ENCODE measurements around the gene AXIN2. TPM values are rescaled to one million over a fixed set of nuclear protein-coding genes. Genes with fewer than 3 reads are reported as not detected.

Gene AXIN2
- polyA plus RNA-seq (2013, experiment 1 of 2), result 32.4 TPM
- 26.7 TPM for polyA plus RNA-seq (2013, experiment 2 of 2)

GRCh38 chr17:65561452-65562205 is at the start of gene AXIN2:
Gene AXIN2 (minus strand): TSS chr17:65561648. CDS start chr17:65558620, 3,028 bp downstream.
- Histone ChIP-seq H3K9me3 (ENCODE audit: control insufficient read depth, low read length) (no peaks in the 10 kb centered on the region), H3K36me3 (ENCODE audit: control insufficient read depth, insufficient read depth, low read length) (peaks cover 12% of the 10 kb centered on the region), H3K4me3 (ENCODE audit: extremely low read depth, insufficient read depth, low read length, poor library complexity, severe bottlenecking) (peak within 1 kb of the TSS; percentile 90), H3K27ac (ENCODE audit: low read depth, low read length, severe bottlenecking) (peak within 1 kb of the TSS; percentile 99), H3K4me1 (ENCODE audit: control insufficient read depth, insufficient read depth, low read length, poor library complexity, severe bottlenecking) (peaks cover 15% of the 10 kb centered on the region)
- WGBS, 2 experiments (ENCODE audit: insufficient coverage in 2 of 2), result 0 to 3% methylated on average over 25 to 34 of the region's 65 CpGs

- Histone ChIP-seq H3K9me3 (ENCODE audit: control insufficient read depth, low read length) (no peaks in the 10 kb centered on the region), H3K4me3 (ENCODE audit: extremely low read depth, insufficient read depth, low read length, poor library complexity, severe bottlenecking) (no peak overlapping the region), H3K4me1 (ENCODE audit: control insufficient read depth, insufficient read depth, low read length, poor library complexity, severe bottlenecking) (no peaks in the 10 kb centered on the region), H3K27ac (ENCODE audit: low read depth, low read length, severe bottlenecking) (no peak overlapping the region), H3K36me3 (ENCODE audit: control insufficient read depth, insufficient read depth, low read length) (no peaks in the 10 kb centered on the region)
- WGBS, 2 experiments (ENCODE audit: insufficient coverage in 2 of 2), result 100% methylated on average over 1 of the region's 2 CpGs
These were observed 48.3 kb upstream of the AXIN2 start for GRCh38 chr17:65609749-65610148.

- Histone ChIP-seq H3K36me3 (ENCODE audit: control insufficient read depth, insufficient read depth, low read length) (no peaks in the 10 kb centered on the region), H3K27ac (ENCODE audit: low read depth, low read length, severe bottlenecking) (no peak overlapping the region), H3K4me1 (ENCODE audit: control insufficient read depth, insufficient read depth, low read length, poor library complexity, severe bottlenecking) (no peaks in the 10 kb centered on the region), H3K9me3 (ENCODE audit: control insufficient read depth, low read length) (no peaks in the 10 kb centered on the region), H3K4me3 (ENCODE audit: extremely low read depth, insufficient read depth, low read length, poor library complexity, severe bottlenecking) (no peak overlapping the region)
- WGBS, 2 experiments (ENCODE audit: insufficient coverage in 2 of 2), result 94 to 100% methylated on average over 2 of the region's 2 CpGs
These were observed 47.8 kb upstream of the AXIN2 start for GRCh38 chr17:65609286-65609685.

- 51 to 87% methylated on average over 2 of the region's 4 CpGs for WGBS, 2 experiments (ENCODE audit: insufficient coverage in 2 of 2)
- no peak overlapping the region for H3K4me3 ChIP-seq (ENCODE audit: extremely low read depth, insufficient read depth, low read length, poor library complexity, severe bottlenecking)
- no peaks in the 10 kb centered on the region for H3K9me3 ChIP-seq (ENCODE audit: control insufficient read depth, low read length)
- H3K36me3 ChIP-seq (ENCODE audit: control insufficient read depth, insufficient read depth, low read length), result no peaks in the 10 kb centered on the region
- no peaks in the 10 kb centered on the region for H3K4me1 ChIP-seq (ENCODE audit: control insufficient read depth, insufficient read depth, low read length, poor library complexity, severe bottlenecking)
- H3K27ac ChIP-seq (ENCODE audit: low read depth, low read length, severe bottlenecking), result no peak overlapping the region
These were observed 42.6 kb upstream of the AXIN2 start for GRCh38 chr17:65604070-65604469.

- Histone ChIP-seq H3K27ac (ENCODE audit: low read depth, low read length, severe bottlenecking) (no peak overlapping the region), H3K9me3 (ENCODE audit: control insufficient read depth, low read length) (no peaks in the 10 kb centered on the region), H3K36me3 (ENCODE audit: control insufficient read depth, insufficient read depth, low read length) (no peaks in the 10 kb centered on the region), H3K4me1 (ENCODE audit: control insufficient read depth, insufficient read depth, low read length, poor library complexity, severe bottlenecking) (no peaks in the 10 kb centered on the region), H3K4me3 (ENCODE audit: extremely low read depth, insufficient read depth, low read length, poor library complexity, severe bottlenecking) (no peak overlapping the region)
- WGBS, 2 experiments (ENCODE audit: insufficient coverage in 2 of 2), result 100% methylated on average over 1 of the region's 2 CpGs; no CpG with 5 or more reads in 1 of the 2 experiments
These were observed 40.4 kb upstream of the AXIN2 start for GRCh38 chr17:65601881-65602280.

- no peak overlapping the region for H3K27ac ChIP-seq (ENCODE audit: low read depth, low read length, severe bottlenecking)
- H3K4me3 ChIP-seq (ENCODE audit: extremely low read depth, insufficient read depth, low read length, poor library complexity, severe bottlenecking), result no peak overlapping the region
- H3K4me1 ChIP-seq (ENCODE audit: control insufficient read depth, insufficient read depth, low read length, poor library complexity, severe bottlenecking), result no peaks in the 10 kb centered on the region
- H3K9me3 ChIP-seq (ENCODE audit: control insufficient read depth, low read length), result no peaks in the 10 kb centered on the region
- WGBS, 2 experiments (ENCODE audit: insufficient coverage in 2 of 2), result 43 to 71% methylated on average over 1 of the region's 1 CpG
- H3K36me3 ChIP-seq (ENCODE audit: control insufficient read depth, insufficient read depth, low read length), result no peaks in the 10 kb centered on the region
These were observed 39.7 kb upstream of the AXIN2 start for GRCh38 chr17:65601145-65601544.

GRCh38 chr17:65600518-65600917 is 39.1 kb upstream of the AXIN2 start:
- Histone ChIP-seq H3K4me3 (ENCODE audit: extremely low read depth, insufficient read depth, low read length, poor library complexity, severe bottlenecking) (no peak overlapping the region), H3K36me3 (ENCODE audit: control insufficient read depth, insufficient read depth, low read length) (no peaks in the 10 kb centered on the region), H3K27ac (ENCODE audit: low read depth, low read length, severe bottlenecking) (no peak overlapping the region), H3K4me1 (ENCODE audit: control insufficient read depth, insufficient read depth, low read length, poor library complexity, severe bottlenecking) (no peaks in the 10 kb centered on the region), H3K9me3 (ENCODE audit: control insufficient read depth, low read length) (no peaks in the 10 kb centered on the region)
- no CpG with 5 or more reads among the region's 1 CpG for WGBS, 2 experiments (ENCODE audit: insufficient coverage in 2 of 2)

GRCh38 chr17:65599650-65600049 is 38.2 kb upstream of the AXIN2 start:
- no peak overlapping the region for H3K27ac ChIP-seq (ENCODE audit: low read depth, low read length, severe bottlenecking)
- 63 to 86% methylated on average over 2 of the region's 5 CpGs for WGBS, 2 experiments (ENCODE audit: insufficient coverage in 2 of 2)

GRCh38 chr17:65598746-65599145 is 37.3 kb upstream of the AXIN2 start:
- Histone ChIP-seq H3K4me1 (ENCODE audit: control insufficient read depth, insufficient read depth, low read length, poor library complexity, severe bottlenecking) (peaks cover 9% of the 10 kb centered on the region), H3K27ac (ENCODE audit: low read depth, low read length, severe bottlenecking) (no peak overlapping the region), H3K36me3 (ENCODE audit: control insufficient read depth, insufficient read depth, low read length) (no peaks in the 10 kb centered on the region), H3K9me3 (ENCODE audit: control insufficient read depth, low read length) (no peaks in the 10 kb centered on the region), H3K4me3 (ENCODE audit: extremely low read depth, insufficient read depth, low read length, poor library complexity, severe bottlenecking) (no peak overlapping the region)
- WGBS, 2 experiments (ENCODE audit: insufficient coverage in 2 of 2), result 80 to 100% methylated on average over 1 of the region's 1 CpG

More at GRCh38 chr17:65599650-65600049, 38.2 kb upstream of the AXIN2 start:
- Histone ChIP-seq H3K4me1 (ENCODE audit: control insufficient read depth, insufficient read depth, low read length, poor library complexity, severe bottlenecking) (peaks cover 2% of the 10 kb centered on the region), H3K36me3 (ENCODE audit: control insufficient read depth, insufficient read depth, low read length) (no peaks in the 10 kb centered on the region), H3K4me3 (ENCODE audit: extremely low read depth, insufficient read depth, low read length, poor library complexity, severe bottlenecking) (no peak overlapping the region), H3K9me3 (ENCODE audit: control insufficient read depth, low read length) (no peaks in the 10 kb centered on the region)

- H3K4me1 ChIP-seq (ENCODE audit: control insufficient read depth, insufficient read depth, low read length, poor library complexity, severe bottlenecking), result peaks cover 12% of the 10 kb centered on the region
- peak overlapping the region; percentile 45 for H3K27ac ChIP-seq (ENCODE audit: low read depth, low read length, severe bottlenecking)
- no peak overlapping the region for H3K4me3 ChIP-seq (ENCODE audit: extremely low read depth, insufficient read depth, low read length, poor library complexity, severe bottlenecking)
- 64 to 73% methylated on average over 2 of the region's 4 CpGs for WGBS, 2 experiments (ENCODE audit: insufficient coverage in 2 of 2)
- H3K9me3 ChIP-seq (ENCODE audit: control insufficient read depth, low read length), result no peaks in the 10 kb centered on the region
- H3K36me3 ChIP-seq (ENCODE audit: control insufficient read depth, insufficient read depth, low read length), result no peaks in the 10 kb centered on the region
These were observed 33.7 kb upstream of the AXIN2 start for GRCh38 chr17:65595071-65595656.

Data from mesodermal cell (in vitro differentiated cells).